ENCODE measurements around the gene IGFALS.

Gene IGFALS

GRCh38 chr16:1775006-1775845 is 18.3 kb downstream of the IGFALS start:
- DNase-seq = no peak

- no peak for DNase-seq
Observed at GRCh38 chr16:1774448-1774780, 19.1 kb downstream of the IGFALS start.

- peak in 1 of 2 experiments; percentile 18 for DNase-seq
Observed at GRCh38 chr16:1773703-1774447, 19.6 kb downstream of the IGFALS start.

- peak in 1 of 2 experiments; percentile 55 for DNase-seq
Observed at GRCh38 chr16:1772908-1773702, 20.4 kb downstream of the IGFALS start, which contains the start of gene MRPS34. Gene MRPS34 (minus strand): TSS chr16:1773134. CDS start chr16:1773119, 15 bp downstream.

GRCh38 chr16:1772362-1772907 is 21.1 kb downstream of the IGFALS start, which contains the start of gene EME2:
Gene EME2 (plus strand): TSS chr16:1772810. CDS start chr16:1773228, 418 bp downstream.
- DNase-seq = no peak

- peak in 1 of 2 experiments; percentile 10 for DNase-seq
Observed at GRCh38 chr16:1771864-1772361, 21.6 kb downstream of the IGFALS start.

GRCh38 chr16:1771188-1771863 is 22.2 kb downstream of the IGFALS start, which contains the start of gene NME3:
Gene NME3 (minus strand): TSS chr16:1771543. CDS start chr16:1771534, 9 bp downstream.
- DNase-seq = peak in 1 of 2 experiments; percentile 41

- DNase-seq = peak; percentile 27 to 45
Observed at GRCh38 chr16:1770328-1771187, 22.9 kb downstream of the IGFALS start.

GRCh38 chr16:1769402-1770300 is 23.9 kb downstream of the IGFALS start:
- DNase-seq = no peak

GRCh38 chr16:1768767-1769401 is 24.6 kb downstream of the IGFALS start:
- DNase-seq = no peak

- no peak for DNase-seq
Observed at GRCh38 chr16:1768061-1768766, 25.3 kb downstream of the IGFALS start.

GRCh38 chr16:1767116-1767994 is 26.1 kb downstream of the IGFALS start:
- no peak for DNase-seq

- no peak for DNase-seq
Observed at GRCh38 chr16:1766701-1767100, 26.8 kb downstream of the IGFALS start.

GRCh38 chr16:1766231-1766630 is 27.3 kb downstream of the IGFALS start:
- no peak for DNase-seq

GRCh38 chr16:1765826-1766225 is 27.7 kb downstream of the IGFALS start:
- no peak for DNase-seq

- DNase-seq = no peak
Observed at GRCh38 chr16:1764971-1765370, 28.5 kb downstream of the IGFALS start.

All from SW 1271 (cell line).